ENCODE results near the gene ANKRD65. TPM values are rescaled to one million over a fixed set of nuclear protein-coding genes. Genes with fewer than 3 reads are reported as not detected.

The ANKRD65 gene
- polyA plus RNA-seq, 1 donor (not counting 4 experiments of a cell fraction or from before 2014, with no cell fraction given), result 4.6 TPM

DNA sequence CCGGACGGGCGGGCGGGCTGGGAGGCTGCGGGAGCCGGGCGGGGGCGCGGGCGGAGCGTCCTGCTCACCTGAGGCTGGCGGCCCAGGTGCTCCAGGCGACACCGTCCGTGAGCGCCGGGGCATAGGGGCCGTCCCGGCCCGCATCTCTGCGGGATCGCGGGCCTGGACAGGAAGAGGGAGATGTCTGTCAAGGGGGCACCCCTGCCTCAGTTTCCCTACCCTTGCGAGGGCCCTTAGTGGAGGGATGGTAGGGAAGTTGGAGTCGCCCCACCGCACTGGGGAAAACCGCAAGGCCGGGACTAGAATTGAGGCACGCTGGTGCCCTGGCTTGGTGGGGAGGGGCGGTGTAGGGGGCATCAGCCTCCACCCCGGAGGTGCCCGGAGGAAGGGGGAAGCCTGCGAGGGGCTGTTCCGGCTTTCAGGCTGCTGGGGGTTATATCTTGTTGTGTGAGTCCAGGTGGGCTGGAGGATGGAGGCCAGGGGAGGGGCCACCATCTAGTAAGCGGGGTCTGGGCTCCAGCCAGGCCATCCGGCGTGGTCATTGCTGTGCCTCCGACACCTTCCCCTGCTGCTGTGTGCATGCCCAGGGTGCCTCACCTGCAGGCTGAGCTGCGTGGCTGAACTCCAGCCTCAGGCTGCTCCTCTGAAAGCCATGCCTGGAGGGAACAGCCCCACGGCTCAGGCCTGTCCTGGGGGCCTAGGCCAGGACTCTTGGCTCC, 15.0 kb upstream of the ANKRD65 start:
- Histone ChIP-seq H3K4me2 (ENCODE audit: control insufficient read depth, extremely low read depth, insufficient read depth, low read depth, low read length) (peak overlapping the region; percentile 79), H3K4me1 (ENCODE audit: control insufficient read depth, extremely low read depth, insufficient read depth, low read length) (peaks cover 27% of the 10 kb centered on the region)
- FAIRE-seq, result no peak

GRCh38 chr1:1435106-1435903, 14.2 kb upstream of the ANKRD65 start, which contains the start of gene VWA1:
TSS of gene VWA1 (plus strand) at chr1:1435690. CDS start at chr1:1435749, 59 bp downstream.
- Histone ChIP-seq H3K36me3 (ENCODE audit: control insufficient read depth in 2 of 2, extremely low read depth in 1 of 2, insufficient read depth in 2 of 2, low read length in 2 of 2) (no peaks in the 10 kb centered on the region), H2AFZ (ENCODE audit: control insufficient read depth, low read length) (peak within 1 kb of the TSS; percentile 75), H3K4me1 (ENCODE audit: control insufficient read depth, extremely low read depth, insufficient read depth, low read length) (peaks cover 27% of the 10 kb centered on the region), H3K27me3 (ENCODE audit: control insufficient read depth, extremely low read depth, insufficient read depth, low read length) (no peaks in the 10 kb centered on the region), H3K9me3 (ENCODE audit: control insufficient read depth, low read depth, low read length) (no peaks in the 10 kb centered on the region), H3K4me3 (ENCODE audit: control insufficient read depth in 2 of 3, extremely low read depth in 1 of 3, insufficient read depth in 2 of 3, low read depth in 1 of 3, low read length in 3 of 3) (peak within 1 kb of the TSS; percentile 34 to 67 (median 66)), H3K9me1 (ENCODE audit: control insufficient read depth, extremely low read depth, insufficient read depth, low read length) (no peaks in the 10 kb centered on the region), H4K20me1 (ENCODE audit: control insufficient read depth, extremely low read depth, insufficient read depth, low read length) (no peaks in the 10 kb centered on the region), H3K27ac (ENCODE audit: control insufficient read depth, insufficient read depth, low read length) (no peak within 1 kb of the TSS), H3K79me2 (ENCODE audit: control insufficient read depth, insufficient read depth, low read length) (no peaks in the 10 kb centered on the region), H3K4me2 (ENCODE audit: control insufficient read depth, extremely low read depth, insufficient read depth, low read depth, low read length) (peak within 1 kb of the TSS; percentile 79), H3K9ac (ENCODE audit: control insufficient read depth, extremely low read depth, insufficient read depth, low read length) (peak within 1 kb of the TSS; percentile 52)
- no peak for FAIRE-seq
- DNase-seq (ENCODE audit: low read depth, low spot score), result peak; percentile 26
- dilution Hi-C loops (cut with MboI; ENCODE audit: extremely low pct_ligation_motif_present, low sequenced_read_pairs), result no loop called here
- TF ChIP-seq EZH2 (IDR thresholded peaks at IDR 0.05; ENCODE audit: low read length), result no peak
- TF ChIP-seq CTCF (optimal IDR thresholded peaks at IDR 0.05 in 1 of 3, IDR thresholded peaks at IDR 0.05 in 1 of 3, conservative IDR thresholded peaks at IDR 0.05 in 1 of 3; ENCODE audit: extremely low read depth in 1 of 3, insufficient read depth in 2 of 3, low read length in 3 of 3), result no peak

More for the DNA sequence above, 15.0 kb upstream of the ANKRD65 start:
- Histone ChIP-seq H4K20me1 (ENCODE audit: control insufficient read depth, extremely low read depth, insufficient read depth, low read length) (peaks cover under 1% of the 10 kb centered on the region), H3K36me3 (ENCODE audit: control insufficient read depth in 2 of 2, extremely low read depth in 1 of 2, insufficient read depth in 2 of 2, low read length in 2 of 2) (no peaks in the 10 kb centered on the region), H3K27me3 (ENCODE audit: control insufficient read depth, extremely low read depth, insufficient read depth, low read length) (no peaks in the 10 kb centered on the region), H3K79me2 (ENCODE audit: control insufficient read depth, insufficient read depth, low read length) (no peaks in the 10 kb centered on the region), H3K4me3 (ENCODE audit: control insufficient read depth in 2 of 3, extremely low read depth in 1 of 3, insufficient read depth in 2 of 3, low read depth in 1 of 3, low read length in 3 of 3) (peak overlapping the region; percentile 34 to 67 (median 66)), H3K9ac (ENCODE audit: control insufficient read depth, extremely low read depth, insufficient read depth, low read length) (peak overlapping the region; percentile 52), H3K9me3 (ENCODE audit: control insufficient read depth, low read depth, low read length) (no peaks in the 10 kb centered on the region), H3K9me1 (ENCODE audit: control insufficient read depth, extremely low read depth, insufficient read depth, low read length) (no peaks in the 10 kb centered on the region), H3K27ac (ENCODE audit: control insufficient read depth, insufficient read depth, low read length) (no peak overlapping the region), H2AFZ (ENCODE audit: control insufficient read depth, low read length) (no peak overlapping the region)
- TF ChIP-seq CTCF (optimal IDR thresholded peaks at IDR 0.05 in 1 of 3, IDR thresholded peaks at IDR 0.05 in 1 of 3, conservative IDR thresholded peaks at IDR 0.05 in 1 of 3; ENCODE audit: extremely low read depth in 1 of 3, insufficient read depth in 2 of 3, low read length in 3 of 3) (no peak), EZH2 (IDR thresholded peaks at IDR 0.05; ENCODE audit: low read length) (no peak)
- dilution Hi-C loops (cut with MboI; ENCODE audit: extremely low pct_ligation_motif_present, low sequenced_read_pairs), result no loop called here
- DNase-seq (ENCODE audit: low read depth, low spot score), result no peak
